Measurements from ENCODE around the gene BMPR1B.

BMPR1B gene

GRCh38 chr4:95188701-95189370, 431.1 kb downstream of the BMPR1B start:
- DNase-seq (ENCODE audit: low read depth): no peak

- DNase-seq (ENCODE audit: low read depth): no peak
These were observed 433.1 kb downstream of the BMPR1B start for GRCh38 chr4:95190751-95191436.

GRCh38 chr4:95191537-95191936, 433.8 kb downstream of the BMPR1B start:
- no peak for DNase-seq (ENCODE audit: low read depth)

- DNase-seq (ENCODE audit: low read depth): no peak
These were observed 435.9 kb downstream of the BMPR1B start for GRCh38 chr4:95193391-95194224.

- no peak for DNase-seq (ENCODE audit: low read depth)
These were observed 439.6 kb downstream of the BMPR1B start for GRCh38 chr4:95197353-95197752.

GRCh38 chr4:95198961-95199360, 441.2 kb downstream of the BMPR1B start:
- no peak for DNase-seq (ENCODE audit: low read depth)

- DNase-seq (ENCODE audit: low read depth): no peak
These were observed 446.6 kb downstream of the BMPR1B start for GRCh38 chr4:95204267-95204844.

- no peak for DNase-seq (ENCODE audit: low read depth)
These were observed 447.1 kb downstream of the BMPR1B start for GRCh38 chr4:95204873-95205272.

Data from stimulated activated CD8-positive, alpha-beta memory T cell treated with anti-CD3 and anti-CD28 coated beads, Interleukin-12 subunit alpha, Interleukin-12 subunit beta, amount 100 ng/mL, for 4 hours (primary cell).